Stimulated activated effector memory CD8-positive, alpha-beta T cell treated with anti-CD3 and anti-CD28 coated beads, Interleukin-12 subunit alpha, Interleukin-12 subunit beta, amount 100 ng/mL, for 72 hours (primary cell): Measurements from ENCODE around the gene VGF.
A peak's percentile ranks its signal among the peaks of the same experiment; 100 is the strongest.
"Not testable (repeated sequence)": the region's sequence is repeated elsewhere in the genome, so short reads cannot be mapped to it uniquely, and the experiment has no call there.

ENCODE experiments used
- ATAC-seq: fragments of 150-1000 bp; cut with Tn5 transposase; 2 replicates; pipeline ENCODE4 v1.10.0; 2021
- DNase-seq, 2 donors: peaks; one replicate each; pipeline ENCODE4 v3.0.0; 2021 to 2022; ENCODE audit warnings: low spot score in 2 of 2
- H3K27ac Mint-ChIP-seq: one replicate; pipeline ENCODE4 v1.8.0; 2022; ENCODE audit warnings: mild to moderate bottlenecking, mixed read lengths
- H3K36me3 Mint-ChIP-seq: one replicate; pipeline ENCODE4 v1.8.0; 2022; ENCODE audit warnings: mild to moderate bottlenecking, mixed read lengths
- H3K4me1 Mint-ChIP-seq: one replicate; pipeline ENCODE4 v1.8.0; 2022; ENCODE audit warnings: mixed read lengths
- H3K4me3 Mint-ChIP-seq: one replicate; pipeline ENCODE4 v1.8.0; 2022; ENCODE audit warnings: mild to moderate bottlenecking, mixed read lengths
- H3K9me3 Mint-ChIP-seq: one replicate; pipeline ENCODE4 v1.8.0; 2022; ENCODE audit warnings: mixed read lengths

The VGF gene

DNA sequence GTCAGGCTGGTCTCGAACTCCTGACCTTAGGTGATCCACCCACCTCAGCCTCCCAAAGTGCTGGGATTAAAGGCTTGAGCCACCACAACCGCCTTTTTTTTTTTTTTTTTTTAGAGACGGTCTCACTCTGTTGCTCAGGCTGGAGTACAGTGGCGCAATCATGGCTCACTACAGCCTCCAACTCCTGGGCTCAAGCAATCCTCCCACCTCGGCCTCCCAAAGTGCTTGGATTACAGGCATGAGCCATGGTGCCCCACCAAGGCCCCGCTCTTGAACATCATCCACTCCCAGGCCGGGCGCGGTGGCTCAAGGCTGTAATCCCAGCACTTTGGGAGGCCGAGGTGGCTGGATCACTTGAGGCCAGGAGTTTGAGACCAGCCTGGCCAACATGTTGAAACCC, 34.2 kb upstream of the VGF start:
- H3K4me3 Mint-ChIP-seq, ATAC-seq, DNase-seq, H3K9me3 Mint-ChIP-seq, H3K36me3 Mint-ChIP-seq, H3K27ac Mint-ChIP-seq: not testable (repeated sequence)
- H3K4me1 Mint-ChIP-seq, result peaks cover 17% of the 10 kb centered on the region

DNA sequence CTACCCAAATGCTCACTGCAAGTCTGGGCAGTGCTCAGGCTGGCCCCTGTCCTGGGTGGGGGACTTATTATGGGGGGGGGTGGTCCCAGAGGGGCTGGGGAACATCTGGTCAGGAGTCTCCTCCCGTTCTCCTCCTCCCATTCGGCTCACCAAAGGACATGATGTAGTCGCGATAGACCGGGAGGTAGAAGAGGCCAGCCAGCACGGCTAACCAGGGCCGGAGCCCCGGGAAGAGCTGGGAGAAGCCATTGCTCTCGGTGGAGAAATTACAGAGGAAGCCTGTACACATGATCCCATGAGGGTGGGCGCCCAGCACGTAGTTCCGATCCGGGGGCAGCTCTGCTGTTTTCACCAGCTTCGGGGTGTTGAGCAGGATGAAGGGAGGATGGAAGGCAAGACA, 33.1 kb upstream of the VGF start:
- no peaks in the 10 kb centered on the region for H3K36me3 Mint-ChIP-seq

DNA sequence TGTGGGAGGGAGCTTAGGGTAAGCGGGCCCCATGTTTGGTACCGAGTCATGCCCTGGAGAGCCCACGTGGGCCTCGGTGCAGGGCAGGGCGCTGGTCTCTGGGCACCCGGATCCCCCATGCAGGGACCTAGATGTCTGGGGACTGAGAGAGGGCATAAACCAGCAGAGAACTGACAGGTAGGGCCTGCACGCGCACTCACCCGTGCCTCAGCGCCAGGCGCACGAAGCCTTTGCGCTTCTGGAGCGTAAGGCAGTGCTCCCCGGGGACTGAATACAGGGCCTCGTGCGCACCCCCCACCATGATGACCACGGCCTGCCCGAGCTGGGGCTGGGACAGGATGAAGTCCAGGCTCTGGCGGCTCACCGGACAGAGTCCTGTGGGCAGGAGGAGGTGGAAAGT, 32.6 kb upstream of the VGF start:
- no peaks in the 10 kb centered on the region for H3K36me3 Mint-ChIP-seq

More for the DNA sequence above, 33.1 kb upstream of the VGF start:
- H3K4me1 Mint-ChIP-seq, result peaks cover 11% of the 10 kb centered on the region
- no peak overlapping the region for H3K27ac Mint-ChIP-seq
- no peak overlapping the region for H3K4me3 Mint-ChIP-seq
- no peaks in the 10 kb centered on the region for H3K9me3 Mint-ChIP-seq
- no peak for DNase-seq
- no peak for ATAC-seq

DNA sequence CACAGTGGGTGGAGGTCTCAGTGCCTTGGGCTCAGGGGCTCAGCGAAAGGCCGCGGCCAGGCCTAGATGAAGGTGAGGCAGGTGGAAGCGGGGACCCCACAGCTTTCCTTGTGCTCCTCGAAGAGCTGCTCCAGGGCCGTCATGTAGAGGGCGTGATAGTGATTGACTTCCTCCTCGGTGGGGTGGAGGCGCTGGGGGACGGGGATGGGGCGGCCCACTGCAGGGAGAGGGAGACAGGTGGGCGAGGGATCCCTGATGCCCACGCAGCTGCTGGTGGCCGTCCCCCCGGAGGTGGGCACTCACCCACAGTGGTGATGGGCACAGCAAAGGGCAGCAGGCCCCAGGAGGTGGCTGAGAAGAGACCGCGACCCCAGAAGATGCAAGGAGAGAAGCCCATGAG, 30.5 kb upstream of the VGF start:
- no peaks in the 10 kb centered on the region for H3K36me3 Mint-ChIP-seq
- H3K4me1 Mint-ChIP-seq, result peaks cover 9% of the 10 kb centered on the region
- no peak overlapping the region for H3K27ac Mint-ChIP-seq
- ATAC-seq (no peak), DNase-seq (no peak)
- no peaks in the 10 kb centered on the region for H3K9me3 Mint-ChIP-seq
- no peak overlapping the region for H3K4me3 Mint-ChIP-seq

More for the DNA sequence above, 32.6 kb upstream of the VGF start:
- Mint-ChIP-seq H3K4me1 (peaks cover 10% of the 10 kb centered on the region), H3K4me3 (no peak overlapping the region), H3K27ac (no peak overlapping the region), H3K9me3 (no peaks in the 10 kb centered on the region)
- DNase-seq (no peak), ATAC-seq (no peak)

DNA sequence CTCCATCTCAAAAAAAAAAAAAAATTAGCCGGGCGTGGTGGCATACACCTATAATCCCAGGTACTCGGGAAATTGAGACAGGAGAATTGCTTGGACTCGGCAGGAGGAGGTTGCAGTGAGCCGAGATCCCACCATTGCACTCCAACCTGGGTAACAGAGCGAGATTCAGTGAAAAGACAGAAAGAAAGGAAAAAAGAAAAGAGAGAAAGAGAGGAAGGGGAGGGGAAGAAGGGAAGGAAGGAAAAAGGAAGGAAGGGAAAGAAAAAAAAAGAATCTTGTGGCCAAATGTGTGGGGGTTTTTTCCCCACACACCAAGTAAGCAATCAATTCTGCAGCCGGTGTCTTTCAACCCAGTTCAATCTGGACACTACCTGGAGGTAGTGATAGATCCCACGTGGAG, 23.7 kb upstream of the VGF start:
- ATAC-seq (no peak), DNase-seq (no peak)
- Mint-ChIP-seq H3K4me3 (no peak overlapping the region), H3K4me1 (peaks cover 6% of the 10 kb centered on the region), H3K36me3 (no peaks in the 10 kb centered on the region), H3K27ac (no peak overlapping the region), H3K9me3 (no peaks in the 10 kb centered on the region)

DNA sequence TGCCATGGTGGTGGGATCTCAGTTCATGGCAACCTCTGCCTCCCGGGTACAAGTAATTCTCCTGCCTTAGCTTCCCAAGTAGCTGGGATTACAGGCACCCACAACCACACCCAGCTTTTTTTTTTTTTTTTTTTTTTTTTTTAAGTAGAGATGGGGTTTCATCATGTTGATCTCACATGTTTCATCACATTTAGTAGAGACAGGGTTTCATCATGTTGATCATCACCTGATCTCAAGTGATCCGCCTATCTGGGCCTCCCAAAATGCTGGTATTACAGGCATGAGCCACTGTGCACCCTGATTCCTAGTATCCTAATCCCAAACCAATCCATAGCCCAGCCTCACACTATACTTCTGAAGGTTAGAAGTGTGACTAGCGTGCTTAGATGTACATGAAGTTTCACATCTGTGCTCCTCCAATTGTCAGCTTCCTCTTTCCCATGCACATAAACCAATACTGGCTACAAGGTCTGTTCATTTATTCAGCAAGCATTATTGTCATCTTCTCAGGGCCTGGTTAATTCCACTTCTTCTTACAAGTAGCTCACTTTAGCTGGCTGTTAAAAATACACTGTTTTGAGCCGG, 21.6 kb upstream of the VGF start:
- ATAC-seq (no peak), DNase-seq (no peak)
- H3K4me1 Mint-ChIP-seq, result no peaks in the 10 kb centered on the region
- H3K27ac Mint-ChIP-seq, result no peak overlapping the region
- H3K36me3 Mint-ChIP-seq, result no peaks in the 10 kb centered on the region
- no peaks in the 10 kb centered on the region for H3K9me3 Mint-ChIP-seq
- H3K4me3 Mint-ChIP-seq, result no peak overlapping the region

DNA sequence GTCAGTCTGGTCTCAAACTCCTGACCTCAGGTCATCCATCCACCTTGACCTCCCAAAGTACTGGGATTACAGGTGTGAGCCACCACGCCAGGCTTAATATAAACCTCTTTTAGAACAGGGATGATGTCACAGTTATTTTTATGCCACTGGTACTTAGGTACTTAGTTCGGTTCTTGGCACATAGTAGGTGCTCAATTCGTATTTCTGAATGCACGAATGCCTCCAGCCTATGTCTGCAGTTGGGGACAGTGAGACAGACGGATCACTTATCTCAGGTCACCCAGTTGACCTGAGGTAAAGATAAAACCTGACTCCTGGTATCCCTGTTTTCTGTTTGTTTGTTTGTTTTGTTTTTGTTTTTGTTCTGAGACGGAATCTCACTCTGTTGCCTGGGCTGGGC, 20.8 kb upstream of the VGF start:
- Mint-ChIP-seq H3K4me1 (no peaks in the 10 kb centered on the region), H3K27ac (no peak overlapping the region), H3K36me3 (no peaks in the 10 kb centered on the region), H3K9me3 (no peaks in the 10 kb centered on the region), H3K4me3 (no peak overlapping the region)
- DNase-seq (no peak), ATAC-seq (no peak)

DNA sequence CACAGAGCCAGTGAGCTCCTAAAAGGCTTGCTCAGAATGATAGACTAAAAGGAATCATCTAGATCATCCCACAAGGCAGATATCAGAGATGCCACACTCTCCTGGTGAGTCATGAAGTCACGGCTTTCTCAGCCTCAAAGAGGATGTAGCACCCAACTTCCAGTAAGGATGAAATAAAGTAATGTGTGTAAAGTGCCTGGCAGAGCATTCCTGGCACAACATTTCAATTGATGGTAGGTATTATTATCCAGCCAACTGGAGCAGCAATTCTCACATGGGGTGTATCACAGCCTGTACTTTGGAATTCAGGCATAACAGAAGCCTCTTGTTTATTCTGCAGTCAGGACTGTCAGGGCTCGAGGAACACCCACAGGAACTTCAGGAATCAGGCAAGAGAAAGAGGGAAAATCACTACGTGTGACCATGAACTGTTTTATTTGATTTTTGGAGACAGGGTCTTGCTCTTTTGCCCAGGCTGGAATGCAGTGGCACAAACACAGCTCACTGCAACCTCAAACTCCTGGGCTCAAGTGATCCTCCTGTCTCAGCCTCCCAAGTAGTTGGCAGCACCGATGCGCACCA, 20.0 kb upstream of the VGF start:
- no peak overlapping the region for H3K4me3 Mint-ChIP-seq
- H3K9me3 Mint-ChIP-seq, result no peaks in the 10 kb centered on the region
- H3K36me3 Mint-ChIP-seq, result no peaks in the 10 kb centered on the region
- DNase-seq (no peak), ATAC-seq (no peak)
- H3K4me1 Mint-ChIP-seq, result peaks cover 5% of the 10 kb centered on the region
- H3K27ac Mint-ChIP-seq, result no peak overlapping the region

DNA sequence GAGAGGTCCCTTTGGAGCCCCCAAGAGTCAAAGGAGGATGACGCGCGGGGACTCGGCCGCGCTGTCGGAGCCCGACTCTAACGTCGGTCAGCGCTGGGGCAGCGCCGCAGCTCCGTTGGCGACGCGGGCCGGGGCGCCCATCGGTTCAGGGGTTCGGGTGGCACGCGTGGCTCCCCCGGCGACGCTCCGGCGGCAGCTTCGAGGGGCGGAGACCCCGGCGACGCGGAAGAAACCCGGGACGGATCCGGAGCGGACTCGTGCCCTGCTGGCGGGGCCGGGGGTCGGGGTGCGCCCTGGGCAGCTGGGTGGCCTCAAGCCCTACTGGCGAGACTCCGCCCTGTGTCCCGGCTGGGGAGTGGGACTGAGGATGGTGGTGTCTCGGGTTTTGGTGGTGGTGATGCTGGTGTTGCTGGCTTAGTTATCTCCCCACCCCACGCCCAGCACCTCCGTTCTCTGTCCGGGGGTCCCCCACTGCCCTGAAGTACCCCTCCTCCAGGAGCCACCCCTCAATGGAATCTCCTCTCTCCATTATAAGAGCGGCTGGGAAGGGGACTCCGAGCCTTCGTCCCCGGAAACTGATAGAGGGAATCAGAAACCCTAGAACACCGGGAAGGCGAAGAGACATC, 14.9 kb upstream of the VGF start, which contains the start of gene NAT16:
Gene NAT16, minus strand, starts transcription at position 164 of the 626 bp plus-strand sequence. CDS start 5,486 bp downstream, outside the sequence.
- H3K4me3 Mint-ChIP-seq, result peak within 1 kb of the TSS; percentile 43
- ATAC-seq, result no peak

DNA sequence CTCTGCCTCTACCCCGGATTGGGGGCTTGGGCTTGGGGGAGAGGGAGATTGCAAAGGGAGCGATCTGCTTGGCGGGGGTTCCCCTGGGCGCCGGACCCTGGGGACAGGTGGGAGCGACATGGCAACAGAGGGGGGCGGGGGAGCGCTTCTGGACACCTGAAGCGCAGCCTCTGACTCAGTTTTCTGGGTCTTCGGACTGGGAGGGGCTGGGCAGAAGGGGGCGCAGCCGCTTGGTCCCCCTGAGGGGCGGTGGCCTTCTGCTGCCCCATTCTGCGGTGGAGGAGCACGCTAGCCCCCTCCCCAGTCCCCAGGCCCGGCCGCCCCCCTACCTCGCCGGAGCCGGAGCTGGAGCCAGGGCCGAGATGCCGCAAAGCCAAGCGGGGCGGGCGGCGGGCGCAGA, 14.3 kb upstream of the VGF start:
- DNase-seq (no peak), ATAC-seq (no peak)
- Mint-ChIP-seq H3K27ac (no peak overlapping the region), H3K4me1 (peaks cover 20% of the 10 kb centered on the region), H3K9me3 (no peaks in the 10 kb centered on the region), H3K4me3 (peak overlapping the region; percentile 43), H3K36me3 (no peaks in the 10 kb centered on the region)

More for the DNA sequence above, 14.9 kb upstream of the VGF start, which contains the start of gene NAT16:
- Mint-ChIP-seq H3K9me3 (no peaks in the 10 kb centered on the region), H3K4me1 (peaks cover 15% of the 10 kb centered on the region), H3K27ac (no peak within 1 kb of the TSS), H3K36me3 (no peaks in the 10 kb centered on the region)
- no peak for DNase-seq

DNA sequence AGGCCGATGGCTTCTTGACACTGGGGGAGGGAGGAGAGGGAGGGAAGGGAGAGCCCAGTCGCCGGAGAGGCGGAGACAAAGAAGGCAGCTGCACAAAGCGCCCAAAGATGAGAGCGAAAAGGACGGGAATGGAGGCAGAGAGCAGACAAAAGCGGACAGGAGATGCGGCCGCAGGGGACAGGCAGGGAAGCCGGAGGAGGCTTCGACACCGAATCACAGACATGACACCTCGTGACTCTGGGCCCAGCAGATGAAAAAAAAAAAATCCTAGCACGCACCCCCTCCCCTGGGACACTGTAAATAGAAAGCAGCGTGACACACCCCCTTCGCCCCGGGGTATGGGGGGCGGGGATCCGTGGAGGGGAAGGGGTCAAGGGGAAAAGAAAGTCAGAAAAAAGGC, 13.7 kb upstream of the VGF start:
- DNase-seq (no peak), ATAC-seq (no peak)
- no peak overlapping the region for H3K27ac Mint-ChIP-seq
- H3K4me1 Mint-ChIP-seq, result peaks cover 26% of the 10 kb centered on the region
- H3K9me3 Mint-ChIP-seq, result no peaks in the 10 kb centered on the region
- no peaks in the 10 kb centered on the region for H3K36me3 Mint-ChIP-seq
- peak overlapping the region; percentile 43 for H3K4me3 Mint-ChIP-seq

DNA sequence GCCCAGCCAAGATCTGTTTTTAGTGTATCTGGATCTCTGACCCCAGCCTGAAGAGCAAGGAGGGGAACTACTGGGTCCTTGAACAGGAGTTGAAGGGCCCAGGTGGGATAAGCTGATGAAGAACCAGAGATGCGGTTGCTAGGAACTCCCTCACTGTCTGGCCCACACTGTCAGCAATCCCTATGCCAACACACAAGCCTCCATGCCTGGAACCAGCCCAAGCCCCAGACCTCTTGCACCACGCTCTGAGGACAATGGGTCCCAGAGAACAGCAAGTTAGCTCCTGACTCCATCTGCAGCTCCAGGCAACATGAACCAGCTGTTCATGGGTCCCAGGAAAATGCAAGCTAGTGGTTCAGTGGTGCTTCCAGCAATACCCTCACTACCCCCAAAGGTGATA, 12.3 kb upstream of the VGF start:
- H3K4me3 Mint-ChIP-seq, result no peak overlapping the region
- H3K27ac Mint-ChIP-seq, result no peak overlapping the region
- peaks cover 40% of the 10 kb centered on the region for H3K4me1 Mint-ChIP-seq
- ATAC-seq (no peak), DNase-seq (no peak)
- no peaks in the 10 kb centered on the region for H3K9me3 Mint-ChIP-seq
- no peaks in the 10 kb centered on the region for H3K36me3 Mint-ChIP-seq

DNA sequence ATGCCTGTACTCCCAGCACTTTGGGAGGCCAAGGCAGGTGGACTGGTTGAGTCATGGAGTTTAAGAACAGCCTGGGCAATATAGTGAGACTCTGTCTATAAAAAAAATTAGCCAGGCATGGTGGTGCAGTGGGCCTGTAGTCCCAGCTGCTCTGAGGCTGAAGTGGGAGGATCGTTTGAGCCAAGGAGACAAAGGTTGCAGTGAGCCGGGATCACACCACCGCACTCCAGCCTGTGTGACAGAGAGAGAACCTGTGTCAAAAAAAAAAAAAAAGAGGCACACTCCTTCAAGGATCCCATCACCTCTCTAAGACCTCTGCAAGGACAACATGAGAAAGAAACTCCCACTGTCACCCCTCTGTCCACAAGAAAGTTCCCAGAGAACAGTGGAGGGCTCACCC, 10.3 kb upstream of the VGF start:
- peaks cover 54% of the 10 kb centered on the region for H3K4me1 Mint-ChIP-seq
- H3K36me3 Mint-ChIP-seq, result no peaks in the 10 kb centered on the region
- ATAC-seq, result no peak
- DNase-seq, result no peak
- H3K9me3 Mint-ChIP-seq, result no peaks in the 10 kb centered on the region
- H3K4me3 Mint-ChIP-seq, result no peak overlapping the region
- H3K27ac Mint-ChIP-seq, result no peak overlapping the region

DNA sequence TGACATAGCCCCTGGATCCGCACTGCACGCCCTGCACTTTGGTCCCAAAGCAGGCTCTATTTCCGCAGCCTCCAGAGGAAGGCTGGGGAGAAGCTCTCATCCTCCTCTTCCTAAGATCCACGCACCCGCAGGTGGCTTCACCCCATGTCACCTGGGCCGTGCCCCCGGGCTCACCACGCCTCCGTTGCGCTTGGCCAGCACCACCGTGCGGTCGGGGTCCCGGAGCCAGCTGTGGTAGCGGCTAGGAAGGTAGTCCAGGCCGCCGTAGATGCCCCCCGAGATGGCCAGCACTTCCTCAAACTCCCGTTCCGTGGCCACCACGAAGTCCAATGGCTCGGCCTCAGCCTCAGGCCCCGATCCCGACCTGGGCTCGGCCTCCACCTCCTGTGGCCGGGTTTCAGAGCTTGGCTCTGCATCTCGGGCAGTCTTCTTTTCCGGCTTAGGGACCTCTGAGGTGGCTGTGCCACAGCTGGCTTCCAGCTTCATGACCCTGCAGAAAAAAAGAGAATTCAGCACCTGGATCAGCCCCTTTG, 9.0 kb upstream of the VGF start:
- ATAC-seq, result no peak
- DNase-seq, result no peak
- peak overlapping the region; percentile 60 for H3K4me3 Mint-ChIP-seq
- no peaks in the 10 kb centered on the region for H3K9me3 Mint-ChIP-seq
- peaks cover 59% of the 10 kb centered on the region for H3K4me1 Mint-ChIP-seq
- H3K36me3 Mint-ChIP-seq, result peaks cover 6% of the 10 kb centered on the region
- no peak overlapping the region for H3K27ac Mint-ChIP-seq

DNA sequence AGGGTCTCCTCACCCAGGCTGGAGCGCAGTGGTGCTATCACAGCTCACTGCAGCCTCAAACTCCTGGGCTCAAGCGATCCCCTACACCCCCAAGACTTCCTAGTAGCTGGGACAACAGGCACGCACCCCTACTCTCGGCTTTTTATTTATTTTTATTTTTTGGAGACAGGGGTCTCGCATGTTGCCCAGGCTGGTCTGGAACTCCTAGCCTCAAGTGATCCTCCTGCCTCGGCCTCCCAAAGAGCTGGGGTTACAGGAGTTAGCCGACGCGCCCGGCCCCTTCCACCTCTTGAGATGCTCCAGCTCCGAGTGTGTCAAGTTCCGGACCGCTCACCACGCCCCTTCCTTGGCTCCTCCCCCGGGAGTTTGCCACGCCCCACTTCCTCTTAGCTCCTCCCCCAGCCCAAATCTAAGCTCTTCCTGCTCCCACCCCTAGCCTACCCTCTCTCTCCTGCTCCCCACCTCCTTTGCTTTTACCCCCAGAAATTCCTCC, 8.4 kb upstream of the VGF start:
- DNase-seq (peak; percentile 59 to 90), ATAC-seq (peak; percentile 70)
- H3K4me1 Mint-ChIP-seq, result peaks cover 59% of the 10 kb centered on the region
- H3K4me3 Mint-ChIP-seq, result peak overlapping the region; percentile 60
- H3K36me3 Mint-ChIP-seq, result peaks cover 6% of the 10 kb centered on the region
- H3K27ac Mint-ChIP-seq, result no peak overlapping the region
- no peaks in the 10 kb centered on the region for H3K9me3 Mint-ChIP-seq
